GM12878 (cell line): ENCODE measurements around the gene SUFU. TPM values are rescaled to one million over a fixed set of nuclear protein-coding genes. Genes with fewer than 3 reads are reported as not detected.

Experiments used
- ATAC-seq: fragments of 200-7000 bp; cut with Tn5 transposase; 3 replicates; pipeline ENCODE4 v1.9.1; 2020; ENCODE audit warnings: mild to moderate bottlenecking, moderate library complexity
- BruUV-seq: library from RNA; stranded (reverse); fragments of 400-500 nt; replicated peaks from 2 replicates; lab custom pipeline; 2021; lab: Mats Ljungman, UMichigan
- CTCF ChIA-PET: fragments of 300-600 bp; sonication (Branson Sonifier 250); formaldehyde crosslinking; extraction: SDS; loops from one replicate; lab custom pipeline; 2021; ENCODE audit warnings: inconsistent platforms; lab: Yijun Ruan, JAX
- POLR2A ChIA-PET: fragments of 350-600 bp; formaldehyde crosslinking; extraction: SDS; loops from one replicate; lab custom pipeline; 2021; ENCODE audit warnings: inconsistent platforms; lab: Charles Lee
- RAD21 ChIA-PET: fragments of 300-600 bp; sonication (Branson Sonifier 250); formaldehyde crosslinking; loops from one replicate; lab custom pipeline; 2023; ENCODE audit warnings: antibody characterized with exemption; ENCODE audit not compliant: unreplicated experiment; lab: Charles Lee
- SMC1A ChIA-PET: fragments of 300-600 bp; sonication (Branson Sonifier 250); formaldehyde crosslinking; loops from one replicate; lab custom pipeline; 2023; ENCODE audit not compliant: unreplicated experiment, uncharacterized antibody; lab: Charles Lee
- DNase-seq: peaks from one replicate; pipeline ENCODE4 v3.0.0-alpha.2; 2011; ENCODE audit warnings: low read depth, low spot score
- FAIRE-seq: peaks from 3 replicates; lab custom pipeline; 2011; peaks lifted over from hg19 to GRCh38; lab: Jason Lieb, UNC
- H2AFZ ChIP-seq: 2 replicates; pipeline ENCODE4 v1.6.0; 2011; ENCODE audit warnings: low read depth, low read length, control low read depth; ENCODE audit not compliant: control insufficient read depth
- H3K27ac ChIP-seq: 2 replicates; pipeline ENCODE4 v1.5.1; 2011; ENCODE audit warnings: control low read depth; ENCODE audit not compliant: control insufficient read depth, insufficient read depth
- H3K27me3 ChIP-seq, 2 experiments: replicated peaks in 1 of 2; 2 replicates each; pipeline versions ENCODE4 v1.6.0 to v1.6.1; 2011; ENCODE audit warnings: low read length in 1 of 2; ENCODE audit not compliant: control insufficient read depth in 2 of 2, insufficient read depth in 2 of 2
- H3K36me3 ChIP-seq, 2 experiments: 2 replicates each; pipeline ENCODE4 v1.5.1; 2011; ENCODE audit warnings: low read length in 1 of 2; ENCODE audit not compliant: control insufficient read depth in 2 of 2, insufficient read depth in 2 of 2
- H3K4me1 ChIP-seq: 2 replicates; pipeline ENCODE4 v1.6.1; 2011; ENCODE audit warnings: mild to moderate bottlenecking, low read length, moderate library complexity, mixed read lengths; ENCODE audit not compliant: control insufficient read depth, insufficient read depth
- H3K4me2 ChIP-seq: 2 replicates; pipeline ENCODE4 v1.6.0; 2011; ENCODE audit warnings: control low read depth; ENCODE audit not compliant: control insufficient read depth, insufficient read depth
- H3K4me3 ChIP-seq: fragments of 200-600 bp; sonication (generic); 2 replicates; pipeline ENCODE4 v1.5.1; 2016
- H3K79me2 ChIP-seq: 2 replicates; pipeline ENCODE4 v1.6.0; 2011; ENCODE audit warnings: low read length; ENCODE audit not compliant: control insufficient read depth, insufficient read depth
- H3K9ac ChIP-seq: 2 replicates; pipeline ENCODE4 v1.8.0; 2011; ENCODE audit warnings: low read length, control low read depth, mixed read lengths; ENCODE audit not compliant: control insufficient read depth, insufficient read depth
- H3K9me3 ChIP-seq: replicated peaks from 3 replicates; pipeline ENCODE4 v1.5.1; 2011; ENCODE audit warnings: mild to moderate bottlenecking, low read length; ENCODE audit not compliant: control insufficient read depth, insufficient read depth
- H4K20me1 ChIP-seq: 2 replicates; pipeline ENCODE4 v1.6.0; 2011; ENCODE audit not compliant: control insufficient read depth, insufficient read depth
- ETV6 ChIP-seq, 2 experiments: fragments of 450-650 bp in 1 of 2; IDR thresholded peaks in 1 of 2; conservative IDR thresholded peaks in 1 of 2; 2 replicates each; pipeline ENCODE4 v1.6.1; 2014; ENCODE audit warnings: antibody characterized with exemption in 1 of 2, borderline replicate concordance in 1 of 2, low read depth in 1 of 2, mild to moderate bottlenecking in 1 of 2, moderate library complexity in 1 of 2
- KDM1A ChIP-seq: fragments of 200-600 bp; sonication (generic); IDR thresholded peaks from 2 replicates; pipeline ENCODE4 v1.6.1; 2016; ENCODE audit warnings: borderline replicate concordance
- ZBTB40 ChIP-seq: fragments of 450-650 bp; IDR thresholded peaks from 2 replicates; pipeline ENCODE4 v1.6.1; 2016; ENCODE audit warnings: mild to moderate bottlenecking, moderate library complexity, borderline replicate concordance
- WGBS: methylation state at CpG from one replicate; pipeline ENCODE4 v1.1.6; 2016; ENCODE audit warnings: low lambda C conversion rate; ENCODE audit not compliant: insufficient replicate concordance, insufficient coverage; ENCODE audit errors: missing lambda C conversion rate; 5-methylcytosine and 5-hydroxymethylcytosine counted together
- in situ Hi-C: fragments of 300-500 bp; cut with MboI; formaldehyde crosslinking; loops from 9 replicates; pipeline ENCODE4 v1.14.3; 2018; ENCODE audit warnings: mixed read lengths
- intact Hi-C: fragments of 100-400 bp; cut with micrococcal nuclease; formaldehyde crosslinking; loops from one replicate; pipeline ENCODE4 v1.14.2; 2022; ENCODE audit not compliant: unreplicated experiment
- polyA plus RNA-seq, 11 experiments: library from polyadenylated mRNA; depleted of rRNA in 4 of 11; unstranded in 6 of 11; stranded (reverse) in 5 of 11; fragments of >200 nt; fragmentation: Nextera tagmentation in 4 of 11; fragmentation: Illumina TruSeq in 1 of 11; extraction: Ambion mirVana in 4 of 11; extraction: Trizol in 1 of 11; gene quantifications; 1 replicate in 1 of 11; 2 replicates in 10 of 11; pipeline versions ENCODE4 v1.2.1 to v1.2.3, GENCODE V29; 2011 to 2016; ENCODE audit warnings: inconsistent platforms in 2 of 11, missing spikeins in 2 of 11, low read depth in 1 of 11
- total RNA-seq, 4 experiments: library from RNA; depleted of rRNA in 3 of 4; stranded (reverse); fragments of >200 nt in 3 of 4; fragmentation: Illumina TruSeq in 1 of 4; extraction: Trizol in 1 of 4; gene quantifications; 2 replicates each; pipeline versions ENCODE4 v1.2.1 to v1.2.3, GENCODE V29; 2013 to 2021
- TF ChIP-seq, protein P1 (sequence below): IDR thresholded peaks from 2 replicates; pipeline ENCODE4 v1.6.1; 2011; ENCODE audit warnings: low read depth, low read length, improper control_type of control experiment, borderline replicate concordance

The SUFU gene
- total and polyA plus RNA-seq, 10 of the 15 experiments (the other 5 are each of a cell fraction or from before 2014, with no cell fraction given): 0.68 to 7.7 (median 2.4) TPM

GRCh38 chr10:102634686-102635085 lies 130.9 kb downstream of the SUFU start (continued):
- TF ChIP-seq KDM1A (no peak), ZBTB40 (no peak)

- H3K79me2 ChIP-seq: no peaks in the 10 kb centered on the region
- no peak overlapping the region for H3K9ac ChIP-seq
- in situ Hi-C loops (no loop called here), intact Hi-C loops (no loop called here)
- peak; percentile 24; the same call in 2 of the 3 replicates for ATAC-seq
- H3K36me3 ChIP-seq: no peaks in the 10 kb centered on the region; a peak in 1 of 4 replicates
- ChIA-PET POLR2A (interaction anchor here (0.8 kb wide), 1 partner anchor 18 kb away, joined by 3 read pairs; no protein-coding TSS in a partner anchor), CTCF (interaction anchor here (0.6 to 1.2 kb wide), 2 partner anchors 27 to 70 kb away, joined by 3 read pairs; no protein-coding TSS in a partner anchor), RAD21 (interaction anchor here (1.1 to 1.7 kb wide), 3 partner anchors 34 to 85 kb away, joined by 3 read pairs; no protein-coding TSS in a partner anchor), SMC1A (interaction anchor here (0.7 to 1.5 kb wide), 3 partner anchors 15 to 43 kb away, joined by 3 read pairs; no protein-coding TSS in a partner anchor)
- H3K9me3 ChIP-seq: no peaks in the 10 kb centered on the region
- no peaks in the 10 kb centered on the region for H3K4me1 ChIP-seq
- H3K27ac ChIP-seq: no peak overlapping the region
- TF ChIP-seq ETV6 (conservative IDR thresholded peaks at IDR 0.05 in 1 of 2, IDR thresholded peaks at IDR 0.05 in 1 of 2; ENCODE audit: borderline replicate concordance in 1 of 2, low read depth in 1 of 2): peak in 1 of 2 experiments; percentile 50; a peak in 1 of 4 replicates
- TF ChIP-seq, protein P1, sequence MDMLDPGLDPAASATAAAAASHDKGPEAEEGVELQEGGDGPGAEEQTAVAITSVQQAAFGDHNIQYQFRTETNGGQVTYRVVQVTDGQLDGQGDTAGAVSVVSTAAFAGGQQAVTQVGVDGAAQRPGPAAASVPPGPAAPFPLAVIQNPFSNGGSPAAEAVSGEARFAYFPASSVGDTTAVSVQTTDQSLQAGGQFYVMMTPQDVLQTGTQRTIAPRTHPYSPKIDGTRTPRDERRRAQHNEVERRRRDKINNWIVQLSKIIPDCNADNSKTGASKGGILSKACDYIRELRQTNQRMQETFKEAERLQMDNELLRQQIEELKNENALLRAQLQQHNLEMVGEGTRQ: no peak
- H3K27me3 ChIP-seq: no peaks in the 10 kb centered on the region
- no peak for FAIRE-seq
- no peaks in the 10 kb centered on the region for H4K20me1 ChIP-seq
- 13% methylated on average over 4 of the region's 4 CpGs for WGBS
- no peak overlapping the region for H3K4me2 ChIP-seq
- DNase-seq: no peak
- H2AFZ ChIP-seq: no peak overlapping the region
- BruUV-seq: no TSS peak
- H3K4me3 ChIP-seq: no peak overlapping the region
These were observed 131.6 kb downstream of the SUFU start for GRCh38 chr10:102635377-102635776.
